HG03575 (cell line): ENCODE results near the gene CLEC18C.
"Not testable (repeated sequence)": the region's sequence is repeated elsewhere in the genome, so short reads cannot be mapped to it uniquely, and the experiment has no call there.

Source experiments
- ATAC-seq: cut with Tn5 transposase; IDR thresholded peaks from one replicate; pipeline ENCODE4 v1.9.1; 2021; ENCODE audit not compliant: unreplicated experiment, insufficient number of reproducible peaks, low FRiP score; ENCODE audit errors: extremely low read depth

The CLEC18C gene

GRCh38 chr16:70199170-70199569 lies 25.6 kb downstream of the CLEC18C start:
- not testable (repeated sequence) for ATAC-seq

GRCh38 chr16:70200063-70200462 lies 26.5 kb downstream of the CLEC18C start:
- not testable (repeated sequence) for ATAC-seq

GRCh38 chr16:70203508-70203907 lies 29.9 kb downstream of the CLEC18C start:
- not testable (repeated sequence) for ATAC-seq

GRCh38 chr16:70204010-70204409 lies 30.4 kb downstream of the CLEC18C start:
- ATAC-seq: not testable (repeated sequence)

GRCh38 chr16:70204668-70205405 lies 31.2 kb downstream of the CLEC18C start:
- ATAC-seq: not testable (repeated sequence)

GRCh38 chr16:70206382-70206781 lies 32.8 kb downstream of the CLEC18C start:
- not testable (repeated sequence) for ATAC-seq

- not testable (repeated sequence) for ATAC-seq
Observed at GRCh38 chr16:70218586-70218985, 45.0 kb downstream of the CLEC18C start.

- ATAC-seq: not testable (repeated sequence)
Observed at GRCh38 chr16:70222574-70222973, 49.0 kb downstream of the CLEC18C start.

GRCh38 chr16:70223216-70223615 lies 49.6 kb downstream of the CLEC18C start:
- not testable (repeated sequence) for ATAC-seq

- not testable (repeated sequence) for ATAC-seq
Observed at GRCh38 chr16:70223971-70224513, 50.5 kb downstream of the CLEC18C start.

- not testable (repeated sequence) for ATAC-seq
Observed at GRCh38 chr16:70224645-70225044, 51.1 kb downstream of the CLEC18C start.

GRCh38 chr16:70225430-70225829 lies 51.8 kb downstream of the CLEC18C start:
- ATAC-seq: not testable (repeated sequence)

GRCh38 chr16:70226024-70226423 lies 52.4 kb downstream of the CLEC18C start:
- ATAC-seq: not testable (repeated sequence)

- not testable (repeated sequence) for ATAC-seq
Observed at GRCh38 chr16:70231831-70232230, 58.2 kb downstream of the CLEC18C start.
